Measurements from ENCODE around the gene TMPRSS2.

Gene TMPRSS2

GRCh38 chr21:41494242-41494641 lies 13.7 kb downstream of the TMPRSS2 start:
- Histone ChIP-seq H3K9ac (ENCODE audit: low read length) (no peak overlapping the region), H3K9me3 (ENCODE audit: control insufficient read depth, low read length) (no peaks in the 10 kb centered on the region), H3K4me1 (ENCODE audit: control insufficient read depth, insufficient read depth, low read length) (no peaks in the 10 kb centered on the region), H3K4me3 (ENCODE audit: low read length) (no peak overlapping the region), H3K36me3 (ENCODE audit: control insufficient read depth, insufficient read depth, low read length, severe bottlenecking) (no peaks in the 10 kb centered on the region), H3K27me3 (replicated peaks; ENCODE audit: control insufficient read depth, insufficient read depth, low read length) (peaks cover 40% of the 10 kb centered on the region)
- no peak for DNase-seq (ENCODE audit: low read depth)

- no peak for DNase-seq (ENCODE audit: low read depth)
- no peaks in the 10 kb centered on the region for H3K9me3 ChIP-seq (ENCODE audit: control insufficient read depth, low read length)
- H3K36me3 ChIP-seq (ENCODE audit: control insufficient read depth, insufficient read depth, low read length, severe bottlenecking) = no peaks in the 10 kb centered on the region
- H3K4me3 ChIP-seq (ENCODE audit: low read length) = no peak overlapping the region
- H3K4me1 ChIP-seq (ENCODE audit: control insufficient read depth, insufficient read depth, low read length) = no peaks in the 10 kb centered on the region
- H3K27me3 ChIP-seq (replicated peaks; ENCODE audit: control insufficient read depth, insufficient read depth, low read length) = peaks cover 18% of the 10 kb centered on the region
- H3K9ac ChIP-seq (ENCODE audit: low read length) = no peak overlapping the region
Observed at GRCh38 chr21:41491412-41491811, 16.5 kb downstream of the TMPRSS2 start.

GRCh38 chr21:41490330-41490729 lies 17.6 kb downstream of the TMPRSS2 start:
- Histone ChIP-seq H3K4me3 (ENCODE audit: low read length) (no peak overlapping the region), H3K9ac (ENCODE audit: low read length) (no peak overlapping the region), H3K9me3 (ENCODE audit: control insufficient read depth, low read length) (no peaks in the 10 kb centered on the region), H3K4me1 (ENCODE audit: control insufficient read depth, insufficient read depth, low read length) (no peaks in the 10 kb centered on the region), H3K27me3 (replicated peaks; ENCODE audit: control insufficient read depth, insufficient read depth, low read length) (peaks cover 12% of the 10 kb centered on the region), H3K36me3 (ENCODE audit: control insufficient read depth, insufficient read depth, low read length, severe bottlenecking) (no peaks in the 10 kb centered on the region)
- no peak for DNase-seq (ENCODE audit: low read depth)

GRCh38 chr21:41489329-41489728 lies 18.6 kb downstream of the TMPRSS2 start:
- Histone ChIP-seq H3K4me3 (ENCODE audit: low read length) (no peak overlapping the region), H3K9ac (ENCODE audit: low read length) (no peak overlapping the region), H3K4me1 (ENCODE audit: control insufficient read depth, insufficient read depth, low read length) (no peaks in the 10 kb centered on the region), H3K36me3 (ENCODE audit: control insufficient read depth, insufficient read depth, low read length, severe bottlenecking) (no peaks in the 10 kb centered on the region), H3K27me3 (replicated peaks; ENCODE audit: control insufficient read depth, insufficient read depth, low read length) (peaks cover 12% of the 10 kb centered on the region), H3K9me3 (ENCODE audit: control insufficient read depth, low read length) (no peaks in the 10 kb centered on the region)
- no peak for DNase-seq (ENCODE audit: low read depth)

- H3K36me3 ChIP-seq (ENCODE audit: control insufficient read depth, insufficient read depth, low read length, severe bottlenecking) = no peaks in the 10 kb centered on the region
- H3K27me3 ChIP-seq (replicated peaks; ENCODE audit: control insufficient read depth, insufficient read depth, low read length) = peaks cover 8% of the 10 kb centered on the region
- DNase-seq (ENCODE audit: low read depth) = no peak
- H3K4me1 ChIP-seq (ENCODE audit: control insufficient read depth, insufficient read depth, low read length) = no peaks in the 10 kb centered on the region
- no peaks in the 10 kb centered on the region for H3K9me3 ChIP-seq (ENCODE audit: control insufficient read depth, low read length)
- H3K4me3 ChIP-seq (ENCODE audit: low read length) = no peak overlapping the region
- no peak overlapping the region for H3K9ac ChIP-seq (ENCODE audit: low read length)
Observed at GRCh38 chr21:41488080-41488479, 19.9 kb downstream of the TMPRSS2 start.

- Histone ChIP-seq H3K9me3 (ENCODE audit: control insufficient read depth, low read length) (no peaks in the 10 kb centered on the region), H3K36me3 (ENCODE audit: control insufficient read depth, insufficient read depth, low read length, severe bottlenecking) (no peaks in the 10 kb centered on the region), H3K4me1 (ENCODE audit: control insufficient read depth, insufficient read depth, low read length) (peaks cover 6% of the 10 kb centered on the region), H3K27me3 (replicated peaks; ENCODE audit: control insufficient read depth, insufficient read depth, low read length) (peaks cover 8% of the 10 kb centered on the region), H3K4me3 (ENCODE audit: low read length) (no peak overlapping the region), H3K9ac (ENCODE audit: low read length) (no peak overlapping the region)
- no peak for DNase-seq (ENCODE audit: low read depth)
Observed at GRCh38 chr21:41487082-41487481, 20.9 kb downstream of the TMPRSS2 start.

GRCh38 chr21:41483973-41484372 lies 24.0 kb downstream of the TMPRSS2 start:
- Histone ChIP-seq H3K4me1 (ENCODE audit: control insufficient read depth, insufficient read depth, low read length) (peaks cover 8% of the 10 kb centered on the region), H3K4me3 (ENCODE audit: low read length) (no peak overlapping the region), H3K9me3 (ENCODE audit: control insufficient read depth, low read length) (no peaks in the 10 kb centered on the region), H3K27me3 (replicated peaks; ENCODE audit: control insufficient read depth, insufficient read depth, low read length) (peaks cover 12% of the 10 kb centered on the region), H3K9ac (ENCODE audit: low read length) (no peak overlapping the region), H3K36me3 (ENCODE audit: control insufficient read depth, insufficient read depth, low read length, severe bottlenecking) (no peaks in the 10 kb centered on the region)
- no peak for DNase-seq (ENCODE audit: low read depth)

GRCh38 chr21:41483415-41483814 lies 24.5 kb downstream of the TMPRSS2 start:
- peaks cover 13% of the 10 kb centered on the region for H3K27me3 ChIP-seq (replicated peaks; ENCODE audit: control insufficient read depth, insufficient read depth, low read length)
- no peak overlapping the region for H3K9ac ChIP-seq (ENCODE audit: low read length)
- no peak for DNase-seq (ENCODE audit: low read depth)
- no peaks in the 10 kb centered on the region for H3K36me3 ChIP-seq (ENCODE audit: control insufficient read depth, insufficient read depth, low read length, severe bottlenecking)
- peaks cover 8% of the 10 kb centered on the region for H3K4me1 ChIP-seq (ENCODE audit: control insufficient read depth, insufficient read depth, low read length)
- H3K9me3 ChIP-seq (ENCODE audit: control insufficient read depth, low read length) = no peaks in the 10 kb centered on the region
- no peak overlapping the region for H3K4me3 ChIP-seq (ENCODE audit: low read length)

GRCh38 chr21:41482980-41483379 lies 25.0 kb downstream of the TMPRSS2 start:
- H3K27me3 ChIP-seq (replicated peaks; ENCODE audit: control insufficient read depth, insufficient read depth, low read length) = peaks cover 13% of the 10 kb centered on the region
- no peak for DNase-seq (ENCODE audit: low read depth)

GRCh38 chr21:41482301-41482700 lies 25.7 kb downstream of the TMPRSS2 start:
- no peaks in the 10 kb centered on the region for H3K9me3 ChIP-seq (ENCODE audit: control insufficient read depth, low read length)
- peak; percentile 21 for DNase-seq (ENCODE audit: low read depth)
- no peak overlapping the region for H3K9ac ChIP-seq (ENCODE audit: low read length)
- no peak overlapping the region for H3K4me3 ChIP-seq (ENCODE audit: low read length)
- H3K4me1 ChIP-seq (ENCODE audit: control insufficient read depth, insufficient read depth, low read length) = peaks cover 16% of the 10 kb centered on the region
- H3K27me3 ChIP-seq (replicated peaks; ENCODE audit: control insufficient read depth, insufficient read depth, low read length) = peaks cover 17% of the 10 kb centered on the region
- no peaks in the 10 kb centered on the region for H3K36me3 ChIP-seq (ENCODE audit: control insufficient read depth, insufficient read depth, low read length, severe bottlenecking)

More at GRCh38 chr21:41482980-41483379, 25.0 kb downstream of the TMPRSS2 start:
- Histone ChIP-seq H3K4me3 (ENCODE audit: low read length) (no peak overlapping the region), H3K4me1 (ENCODE audit: control insufficient read depth, insufficient read depth, low read length) (peaks cover 9% of the 10 kb centered on the region), H3K9ac (ENCODE audit: low read length) (no peak overlapping the region), H3K36me3 (ENCODE audit: control insufficient read depth, insufficient read depth, low read length, severe bottlenecking) (no peaks in the 10 kb centered on the region), H3K9me3 (ENCODE audit: control insufficient read depth, low read length) (no peaks in the 10 kb centered on the region)

GRCh38 chr21:41481191-41481590 lies 26.8 kb downstream of the TMPRSS2 start:
- peaks cover 23% of the 10 kb centered on the region for H3K27me3 ChIP-seq (replicated peaks; ENCODE audit: control insufficient read depth, insufficient read depth, low read length)
- peaks cover 17% of the 10 kb centered on the region for H3K4me1 ChIP-seq (ENCODE audit: control insufficient read depth, insufficient read depth, low read length)
- no peak overlapping the region for H3K9ac ChIP-seq (ENCODE audit: low read length)
- H3K4me3 ChIP-seq (ENCODE audit: low read length) = no peak overlapping the region
- H3K36me3 ChIP-seq (ENCODE audit: control insufficient read depth, insufficient read depth, low read length, severe bottlenecking) = no peaks in the 10 kb centered on the region
- H3K9me3 ChIP-seq (ENCODE audit: control insufficient read depth, low read length) = no peaks in the 10 kb centered on the region
- peak; percentile 50 for DNase-seq (ENCODE audit: low read depth)

- no peaks in the 10 kb centered on the region for H3K9me3 ChIP-seq (ENCODE audit: control insufficient read depth, low read length)
- no peak for DNase-seq (ENCODE audit: low read depth)
Observed at GRCh38 chr21:41480086-41480690, 27.8 kb downstream of the TMPRSS2 start.

More at GRCh38 chr21:41480086-41480690, 27.8 kb downstream of the TMPRSS2 start:
- H3K9ac ChIP-seq (ENCODE audit: low read length) = no peak overlapping the region
- no peak overlapping the region for H3K4me3 ChIP-seq (ENCODE audit: low read length)
- no peaks in the 10 kb centered on the region for H3K36me3 ChIP-seq (ENCODE audit: control insufficient read depth, insufficient read depth, low read length, severe bottlenecking)
- H3K27me3 ChIP-seq (replicated peaks; ENCODE audit: control insufficient read depth, insufficient read depth, low read length) = peaks cover 27% of the 10 kb centered on the region
- H3K4me1 ChIP-seq (ENCODE audit: control insufficient read depth, insufficient read depth, low read length) = peaks cover 17% of the 10 kb centered on the region
